ENCODE results near the gene SLC41A3.
"Not testable (repeated sequence)": the region's sequence is repeated elsewhere in the genome, so short reads cannot be mapped to it uniquely, and the experiment has no call there.

- not testable (repeated sequence) for TF ChIP-seq CTCF (IDR thresholded peaks at IDR 0.05; ENCODE audit: low read depth, low read length, missing input control); REST (IDR thresholded peaks at IDR 0.05); TAF1 (conservative IDR thresholded peaks at IDR 0.05); MAX (IDR thresholded peaks at IDR 0.05); YY1 (IDR thresholded peaks at IDR 0.05); FOXA1 (IDR thresholded peaks at IDR 0.05); GABPA (IDR thresholded peaks at IDR 0.05 in 1 of 2, conservative IDR thresholded peaks at IDR 0.05 in 1 of 2); ZBTB33 (IDR thresholded peaks at IDR 0.05); RAD21 (IDR thresholded peaks at IDR 0.05); SP1 (IDR thresholded peaks at IDR 0.05); JUND (IDR thresholded peaks at IDR 0.05)
Measured at GRCh38 chr3:125968701-125969592, 115.0 kb downstream of the SLC41A3 start, which contains the start of gene ROPN1B.

All from liver (tissue), 3 donors.